ENCODE data around the gene LTA. TPM values are rescaled to one million over a fixed set of nuclear protein-coding genes. Genes with fewer than 3 reads are reported as not detected.

LTA gene
- total RNA-seq, 1 experiment from 2014 or later = 0.72 TPM

GRCh38 chr6:31538805-31539400 is 33.2 kb upstream of the LTA start:
- H3K36me3 ChIP-seq (ENCODE audit: control insufficient read depth, insufficient read depth, low read length) = peaks cover 39% of the 10 kb centered on the region
- intact Hi-C loops (cut with micrococcal nuclease; ENCODE audit: unreplicated experiment) = no loop called here
- in situ Hi-C loops (cut with HindIII; ENCODE audit: low pct_unique_long_range_greater_than_20kb, low sequenced_read_pairs) = no loop called here
- DNase-seq (ENCODE audit: low read depth, low spot score) = no peak
- POLR2A ChIA-PET = interaction anchor here (0.5 kb wide), 1 partner anchor 20 kb away, joined by 4 read pairs; no protein-coding TSS in a partner anchor
- H3K27me3 ChIP-seq (ENCODE audit: control insufficient read depth, insufficient read depth, low read length) = no peaks in the 10 kb centered on the region
- no peak for ATAC-seq
- TF ChIP-seq POLR2AphosphoS5 (IDR thresholded peaks at IDR 0.05; ENCODE audit: low read depth, low read length) = no peak
- TF ChIP-seq REST (IDR thresholded peaks at IDR 0.05; ENCODE audit: insufficient read depth in 1 of 2, low read depth in 2 of 2, low read length in 1 of 2) = no peak
- TF ChIP-seq CTCF (IDR thresholded peaks at IDR 0.05) = no peak
- no peak for TF ChIP-seq SIN3A (IDR thresholded peaks at IDR 0.05; ENCODE audit: borderline replicate concordance, insufficient read depth, low read depth, low read length)
- H3K27ac ChIP-seq (ENCODE audit: low read length) = no peak overlapping the region; the same call in 1 of the 2 replicates
- no peaks in the 10 kb centered on the region for H3K9me3 ChIP-seq (ENCODE audit: control insufficient read depth, insufficient read depth, low read depth, low read length)
- CTCF ChIA-PET = no interaction called here
- H3K4me3 ChIP-seq (ENCODE audit: low read depth in 2 of 2, low read length in 2 of 2) = peak overlapping the region; percentile 54 to 98
- no TSS peak for BruUV-seq (replicated peaks)
- peaks cover 19% of the 10 kb centered on the region for H3K4me1 ChIP-seq (ENCODE audit: control insufficient read depth, insufficient read depth, low read length)

GRCh38 chr6:31540640-31541039 is 31.4 kb upstream of the LTA start:
- Histone ChIP-seq H3K4me1 (ENCODE audit: control insufficient read depth, insufficient read depth, low read length) (peaks cover 19% of the 10 kb centered on the region), H3K9me3 (ENCODE audit: control insufficient read depth, insufficient read depth, low read depth, low read length) (no peaks in the 10 kb centered on the region), H3K27me3 (ENCODE audit: control insufficient read depth, insufficient read depth, low read length) (no peaks in the 10 kb centered on the region), H3K27ac (ENCODE audit: low read length) (peak overlapping the region; percentile 97), H3K4me3 (ENCODE audit: low read depth in 2 of 2, low read length in 2 of 2) (peak overlapping the region; percentile 54 to 98), H3K36me3 (ENCODE audit: control insufficient read depth, insufficient read depth, low read length) (peaks cover 29% of the 10 kb centered on the region)
- DNase-seq (ENCODE audit: low read depth, low spot score) (no peak), ATAC-seq (no peak)
- intact Hi-C loops (cut with micrococcal nuclease; ENCODE audit: unreplicated experiment) = loop anchor here (2.0 kb wide), 1 partner anchor 48 kb away; no protein-coding TSS in a partner anchor
- CTCF ChIA-PET = no interaction called here
- no peak for TF ChIP-seq CTCF (IDR thresholded peaks at IDR 0.05)
- no peak for TF ChIP-seq TCF7L2 (IDR thresholded peaks at IDR 0.05; ENCODE audit: low read depth, low read length)
- TF ChIP-seq SIN3A (IDR thresholded peaks at IDR 0.05; ENCODE audit: borderline replicate concordance, insufficient read depth, low read depth, low read length) = no peak
- TF ChIP-seq REST (IDR thresholded peaks at IDR 0.05; ENCODE audit: insufficient read depth in 1 of 2, low read depth in 2 of 2, low read length in 1 of 2) = no peak
- no peak for TF ChIP-seq POLR2AphosphoS5 (IDR thresholded peaks at IDR 0.05; ENCODE audit: low read depth, low read length)
- in situ Hi-C loops (cut with HindIII; ENCODE audit: low pct_unique_long_range_greater_than_20kb, low sequenced_read_pairs) = no loop called here
- no TSS peak for BruUV-seq (replicated peaks)
- POLR2A ChIA-PET = interaction anchor here (0.6 to 1.5 kb wide), 6 partner anchors 43 to 627 kb away, joined by 3 to 15 read pairs (median 5); no protein-coding TSS in a partner anchor

All from Panc1 (cell line).